HEK293 (cell line): ENCODE data around the gene KCNJ9.

Experiments
- CTCF ChIA-PET: fragments of 350-600 bp; formaldehyde crosslinking; extraction: SDS; loops from one replicate; lab custom pipeline; 2021; ENCODE audit warnings: antibody characterized with exemption; lab: Yijun Ruan, JAX
- POLR2A ChIA-PET: fragments of 300-600 bp; formaldehyde crosslinking; extraction: SDS; loops from one replicate; lab custom pipeline; 2020; ENCODE audit warnings: antibody characterized with exemption, inconsistent platforms; lab: Yijun Ruan, JAX
- H3K27ac ChIP-seq: fragments of 200-500 bp; sonication (Bioruptor generic); 2 replicates; pipeline ENCODE4 v1.5.1; 2014; ENCODE audit warnings: low read depth, low read length, control low read depth, inconsistent platforms; ENCODE audit errors: extremely low read depth
- H3K36me3 ChIP-seq, 2 experiments: fragments of 200-500 bp in 1 of 2; sonication (Bioruptor generic) in 1 of 2; 1 replicate in 1 of 2; 2 replicates in 1 of 2; pipeline ENCODE4 v1.5.1; 2014 to 2017; ENCODE audit warnings: inconsistent platforms in 2 of 2, low read length in 2 of 2; ENCODE audit not compliant: control insufficient read depth in 2 of 2, insufficient read depth in 1 of 2
- H3K4me1 ChIP-seq: fragments of 200-500 bp; sonication (Bioruptor generic); 2 replicates; pipeline ENCODE4 v1.5.1; 2014; ENCODE audit warnings: mild to moderate bottlenecking, low read length, inconsistent platforms; ENCODE audit not compliant: control insufficient read depth, insufficient read depth
- H3K4me3 ChIP-seq: 2 replicates; pipeline ENCODE4 v1.5.1; 2011; ENCODE audit warnings: low read depth, mild to moderate bottlenecking, control low read depth, low read length, moderate library complexity
- H3K9me3 ChIP-seq: fragments of 200-500 bp; sonication (Bioruptor generic); 2 replicates; pipeline ENCODE4 v1.5.1; 2014; ENCODE audit warnings: low read depth, low read length, inconsistent platforms; ENCODE audit not compliant: control insufficient read depth, insufficient read depth
- GLIS2 ChIP-seq: fragments of 450-650 bp; formaldehyde crosslinking; IDR thresholded peaks from 2 replicates; pipeline ENCODE4 v1.5.1; 2016; ENCODE audit warnings: missing biosample characterization, missing genetic modification characterization
- HOXC10 ChIP-seq: sonication (generic); formaldehyde crosslinking; IDR thresholded peaks from 2 replicates; pipeline ENCODE4 v1.8.1; 2023; ENCODE audit warnings: mild to moderate bottlenecking, missing genetic modification reagents
- IKZF3 ChIP-seq: fragments of 450-650 bp; IDR thresholded peaks from 2 replicates; pipeline ENCODE4 v1.5.0; 2018; ENCODE audit warnings: missing biosample characterization, mild to moderate bottlenecking, missing genetic modification characterization, moderate library complexity
- SETDB1 ChIP-seq: IDR thresholded peaks from one replicate; pipeline ENCODE4 v1.6.1; 2017; ENCODE audit warnings: mild to moderate bottlenecking, low read length, moderate library complexity, mixed read lengths; ENCODE audit not compliant: insufficient read length
- SP3 ChIP-seq: fragments of 450-650 bp; formaldehyde crosslinking; IDR thresholded peaks from 2 replicates; pipeline ENCODE4 v1.5.1; 2016; ENCODE audit warnings: missing biosample characterization, missing genetic modification characterization
- SP7 ChIP-seq: fragments of 450-650 bp; formaldehyde crosslinking; IDR thresholded peaks from 2 replicates; pipeline ENCODE4 v1.5.1; 2016; ENCODE audit warnings: missing biosample characterization, missing genetic modification characterization
- ZBTB1 ChIP-seq: fragments of 450-650 bp; formaldehyde crosslinking; IDR thresholded peaks from 2 replicates; pipeline ENCODE4 v1.5.1; 2016; ENCODE audit warnings: missing biosample characterization, missing genetic modification characterization
- ZBTB48 ChIP-seq: fragments of 450-650 bp; formaldehyde crosslinking; IDR thresholded peaks from 2 replicates; pipeline ENCODE4 v1.5.1; 2016; ENCODE audit warnings: missing biosample characterization, missing genetic modification characterization
- ZBTB7A ChIP-seq: fragments of 450-650 bp; formaldehyde crosslinking; IDR thresholded peaks from 2 replicates; pipeline ENCODE4 v1.5.1; 2016; ENCODE audit warnings: low read depth, missing biosample characterization, missing genetic modification characterization
- ZFP3 ChIP-seq: fragments of 450-650 bp; formaldehyde crosslinking; IDR thresholded peaks from 2 replicates; pipeline ENCODE4 v1.5.1; 2016; ENCODE audit warnings: low read depth, missing biosample characterization, missing genetic modification characterization
- ZNF146 ChIP-seq: fragments of 450-650 bp; formaldehyde crosslinking; IDR thresholded peaks from 2 replicates; pipeline ENCODE4 v1.5.1; 2016; ENCODE audit warnings: missing biosample characterization, missing genetic modification characterization
- ZNF155 ChIP-seq: fragments of 450-650 bp; formaldehyde crosslinking; IDR thresholded peaks from 2 replicates; pipeline ENCODE4 v1.5.1; 2016; ENCODE audit warnings: missing biosample characterization, missing genetic modification characterization
- ZNF211 ChIP-seq: fragments of 450-650 bp; formaldehyde crosslinking; IDR thresholded peaks from 2 replicates; pipeline ENCODE4 v1.5.1; 2016; ENCODE audit warnings: low read depth, missing biosample characterization, missing genetic modification characterization
- ZNF311 ChIP-seq: fragments of 450-650 bp; formaldehyde crosslinking; IDR thresholded peaks from 2 replicates; pipeline ENCODE4 v1.5.1; 2017; ENCODE audit warnings: missing biosample characterization, missing genetic modification characterization, borderline replicate concordance
- ZNF416 ChIP-seq: fragments of 450-650 bp; formaldehyde crosslinking; IDR thresholded peaks from 2 replicates; pipeline ENCODE4 v1.5.1; 2016; ENCODE audit warnings: missing biosample characterization, missing genetic modification characterization
- ZNF426 ChIP-seq: fragments of 450-650 bp; formaldehyde crosslinking; IDR thresholded peaks from 2 replicates; pipeline ENCODE4 v1.5.1; 2017; ENCODE audit warnings: missing biosample characterization, missing genetic modification characterization, mild to moderate bottlenecking, inconsistent platforms, moderate library complexity
- ZNF514 ChIP-seq: fragments of 450-650 bp; formaldehyde crosslinking; IDR thresholded peaks from 2 replicates; pipeline ENCODE4 v1.5.1; 2016; ENCODE audit warnings: missing biosample characterization, missing genetic modification characterization
- ZNF521 ChIP-seq: fragments of 450-650 bp; formaldehyde crosslinking; IDR thresholded peaks from 2 replicates; pipeline ENCODE4 v1.5.1; 2017; ENCODE audit warnings: missing biosample characterization, mild to moderate bottlenecking, missing genetic modification characterization
- ZNF600 ChIP-seq: fragments of 450-650 bp; formaldehyde crosslinking; IDR thresholded peaks from 2 replicates; pipeline ENCODE4 v1.5.1; 2016; ENCODE audit warnings: missing biosample characterization, missing genetic modification characterization
- ZNF747 ChIP-seq: fragments of 450-650 bp; formaldehyde crosslinking; IDR thresholded peaks from 2 replicates; pipeline ENCODE4 v1.5.1; 2016; ENCODE audit warnings: missing biosample characterization, missing genetic modification characterization
- ZNF76 ChIP-seq: fragments of 450-650 bp; formaldehyde crosslinking; IDR thresholded peaks from 2 replicates; pipeline ENCODE4; 2016; ENCODE audit warnings: low read depth, missing biosample characterization, missing genetic modification characterization, borderline replicate concordance
- TF ChIP-seq, protein P1 (sequence below): fragments of 450-650 bp; formaldehyde crosslinking; IDR thresholded peaks from 2 replicates; pipeline ENCODE4 v1.5.1; 2017; ENCODE audit warnings: missing biosample characterization, mild to moderate bottlenecking, missing genetic modification characterization, moderate library complexity
- TF ChIP-seq, protein P2 (sequence below): fragments of 450-650 bp; formaldehyde crosslinking; conservative IDR thresholded peaks from 2 replicates; pipeline ENCODE4 v1.5.1; 2016; ENCODE audit warnings: low read depth, missing biosample characterization, missing genetic modification characterization
- TF ChIP-seq, protein P3 (sequence below): sonication (generic); formaldehyde crosslinking; IDR thresholded peaks from 2 replicates; pipeline ENCODE4 v1.8.1; 2022; ENCODE audit warnings: mild to moderate bottlenecking, moderate library complexity, missing genetic modification reagents
- TF ChIP-seq, protein P4 (sequence below): fragments of 450-650 bp; formaldehyde crosslinking; IDR thresholded peaks from 2 replicates; pipeline ENCODE4 v1.5.1; 2016; ENCODE audit warnings: missing biosample characterization, missing genetic modification characterization

Gene KCNJ9

DNA sequence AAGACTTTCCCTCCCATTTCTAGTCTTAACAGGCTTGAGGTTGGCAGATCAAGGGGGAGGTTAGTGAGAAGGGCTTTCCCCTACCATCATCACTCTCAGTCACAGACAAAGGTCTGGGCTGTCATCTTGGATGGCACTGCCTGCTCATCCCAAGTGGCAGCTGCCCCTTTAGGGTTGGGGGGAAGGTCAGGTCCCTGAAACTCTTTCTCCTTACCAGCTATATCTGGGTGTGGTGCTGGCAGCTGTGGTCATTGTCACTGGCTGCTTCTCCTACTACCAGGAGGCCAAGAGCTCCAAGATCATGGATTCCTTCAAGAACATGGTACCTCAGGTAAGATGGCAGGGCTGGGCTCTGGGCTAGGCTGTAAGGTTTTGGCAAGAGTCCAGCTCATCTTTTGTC lies 42.4 kb downstream of the KCNJ9 start:
- CTCF ChIA-PET = interaction anchor here (0.6 to 2.3 kb wide), 7 partner anchors 8 to 111 kb away, joined by 3 to 11 read pairs (median 3); partner anchors contain the start of gene ATP1A2
- no peak overlapping the region for H3K4me3 ChIP-seq
- no peaks in the 10 kb centered on the region for H3K36me3 ChIP-seq
- H3K9me3 ChIP-seq = no peaks in the 10 kb centered on the region
- H3K27ac ChIP-seq = no peak overlapping the region
- POLR2A ChIA-PET = no interaction called here
- no peaks in the 10 kb centered on the region for H3K4me1 ChIP-seq
- TF ChIP-seq ZNF514 (tag by site-specific recombination) (no peak), ZNF416 (no peak), ZNF211 (tag by site-specific recombination) (no peak), ZNF426 (tag by site-specific recombination) (no peak), ZNF521 (tag by site-specific recombination) (no peak), ZFP3 (no peak), ZNF155 (tag by site-specific recombination) (no peak), ZNF600 (no peak), SP3 (tag by site-specific recombination) (no peak), ZBTB48 (tag by site-specific recombination) (no peak), ZNF146 (tag by site-specific recombination) (no peak), SETDB1 (no peak), HOXC10 (CRISPR knock-in tag) (no peak), ZNF311 (tag by site-specific recombination) (no peak), IKZF3 (tag by site-specific recombination) (no peak), ZBTB7A (tag by site-specific recombination) (no peak), ZNF747 (no peak), ZBTB1 (tag by site-specific recombination) (no peak)
- TF ChIP-seq, protein P1, sequence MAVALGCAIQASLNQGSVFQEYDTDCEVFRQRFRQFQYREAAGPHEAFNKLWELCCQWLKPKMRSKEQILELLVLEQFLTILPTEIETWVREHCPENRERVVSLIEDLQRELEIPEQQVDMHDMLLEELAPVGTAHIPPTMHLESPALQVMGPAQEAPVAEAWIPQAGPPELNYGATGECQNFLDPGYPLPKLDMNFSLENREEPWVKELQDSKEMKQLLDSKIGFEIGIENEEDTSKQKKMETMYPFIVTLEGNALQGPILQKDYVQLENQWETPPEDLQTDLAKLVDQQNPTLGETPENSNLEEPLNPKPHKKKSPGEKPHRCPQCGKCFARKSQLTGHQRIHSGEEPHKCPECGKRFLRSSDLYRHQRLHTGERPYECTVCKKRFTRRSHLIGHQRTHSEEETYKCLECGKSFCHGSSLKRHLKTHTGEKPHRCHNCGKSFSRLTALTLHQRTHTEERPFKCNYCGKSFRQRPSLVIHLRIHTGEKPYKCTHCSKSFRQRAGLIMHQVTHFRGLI (tag by site-specific recombination) = no peak
- TF ChIP-seq, protein P2, sequence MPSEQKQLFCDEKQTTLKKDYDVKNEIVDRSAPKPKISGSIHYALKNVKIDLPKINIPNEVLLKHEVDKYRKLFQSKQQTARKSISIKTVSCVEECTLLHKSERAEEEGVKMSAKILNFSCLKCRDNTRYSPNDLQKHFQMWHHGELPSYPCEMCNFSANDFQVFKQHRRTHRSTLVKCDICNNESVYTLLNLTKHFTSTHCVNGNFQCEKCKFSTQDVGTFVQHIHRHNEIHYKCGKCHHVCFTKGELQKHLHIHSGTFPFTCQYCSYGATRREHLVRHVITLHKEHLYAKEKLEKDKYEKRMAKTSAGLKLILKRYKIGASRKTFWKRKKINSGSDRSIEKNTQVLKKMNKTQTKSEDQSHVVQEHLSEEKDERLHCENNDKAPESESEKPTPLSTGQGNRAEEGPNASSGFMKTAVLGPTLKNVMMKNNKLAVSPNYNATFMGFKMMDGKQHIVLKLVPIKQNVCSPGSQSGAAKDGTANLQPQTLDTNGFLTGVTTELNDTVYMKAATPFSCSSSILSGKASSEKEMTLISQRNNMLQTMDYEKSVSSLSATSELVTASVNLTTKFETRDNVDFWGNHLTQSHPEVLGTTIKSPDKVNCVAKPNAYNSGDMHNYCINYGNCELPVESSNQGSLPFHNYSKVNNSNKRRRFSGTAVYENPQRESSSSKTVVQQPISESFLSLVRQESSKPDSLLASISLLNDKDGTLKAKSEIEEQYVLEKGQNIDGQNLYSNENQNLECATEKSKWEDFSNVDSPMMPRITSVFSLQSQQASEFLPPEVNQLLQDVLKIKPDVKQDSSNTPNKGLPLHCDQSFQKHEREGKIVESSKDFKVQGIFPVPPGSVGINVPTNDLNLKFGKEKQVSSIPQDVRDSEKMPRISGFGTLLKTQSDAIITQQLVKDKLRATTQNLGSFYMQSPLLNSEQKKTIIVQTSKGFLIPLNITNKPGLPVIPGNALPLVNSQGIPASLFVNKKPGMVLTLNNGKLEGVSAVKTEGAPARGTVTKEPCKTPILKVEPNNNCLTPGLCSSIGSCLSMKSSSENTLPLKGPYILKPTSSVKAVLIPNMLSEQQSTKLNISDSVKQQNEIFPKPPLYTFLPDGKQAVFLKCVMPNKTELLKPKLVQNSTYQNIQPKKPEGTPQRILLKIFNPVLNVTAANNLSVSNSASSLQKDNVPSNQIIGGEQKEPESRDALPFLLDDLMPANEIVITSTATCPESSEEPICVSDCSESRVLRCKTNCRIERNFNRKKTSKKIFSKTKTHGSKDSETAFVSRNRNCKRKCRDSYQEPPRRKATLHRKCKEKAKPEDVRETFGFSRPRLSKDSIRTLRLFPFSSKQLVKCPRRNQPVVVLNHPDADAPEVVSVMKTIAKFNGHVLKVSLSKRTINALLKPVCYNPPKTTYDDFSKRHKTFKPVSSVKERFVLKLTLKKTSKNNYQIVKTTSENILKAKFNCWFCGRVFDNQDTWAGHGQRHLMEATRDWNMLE = no peak

DNA sequence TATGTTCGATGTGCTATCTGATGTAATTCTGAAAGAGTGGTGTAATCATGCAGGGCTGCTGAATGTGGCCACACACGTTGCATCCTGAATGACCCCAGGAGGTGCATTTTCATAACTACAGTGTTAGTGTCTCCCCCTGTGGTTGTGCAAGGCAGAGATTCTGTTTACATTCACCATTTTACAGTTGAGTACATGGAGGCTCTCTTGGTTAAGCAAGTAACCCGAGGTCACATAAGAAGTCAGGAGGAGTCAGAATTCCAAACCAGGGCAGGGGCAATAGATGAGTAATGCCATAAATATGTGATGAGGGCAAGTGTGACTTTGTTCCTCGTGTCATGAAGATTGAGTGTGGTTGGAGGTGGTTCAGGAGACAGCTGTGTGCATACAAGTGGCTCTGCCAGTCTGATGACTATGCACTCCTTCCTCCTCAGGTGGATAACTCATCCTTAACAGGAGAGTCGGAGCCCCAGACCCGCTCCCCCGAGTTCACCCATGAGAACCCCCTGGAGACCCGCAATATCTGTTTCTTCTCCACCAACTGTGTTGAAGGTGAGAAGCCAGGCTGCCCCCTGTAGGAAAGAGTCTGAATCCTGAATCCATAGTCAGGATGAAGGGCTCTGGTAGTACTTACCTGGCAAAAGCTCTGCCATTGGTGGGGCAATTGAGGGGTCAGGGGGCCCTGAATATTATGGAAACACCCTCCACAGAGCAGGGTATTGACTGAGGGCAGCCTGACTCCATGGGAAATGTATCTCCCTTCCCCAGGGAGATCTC lies 43.6 kb downstream of the KCNJ9 start:
- Histone ChIP-seq H3K36me3 (no peaks in the 10 kb centered on the region), H3K27ac (no peak overlapping the region), H3K4me1 (no peaks in the 10 kb centered on the region), H3K4me3 (no peak overlapping the region), H3K9me3 (no peaks in the 10 kb centered on the region)
- ChIA-PET CTCF (interaction anchor here (0.5 to 2.5 kb wide), 8 partner anchors 13 to 130 kb away, joined by 3 to 11 read pairs (median 4); no protein-coding TSS in a partner anchor), POLR2A (no interaction called here)
- TF ChIP-seq ZNF76 (no peak), GLIS2 (tag by site-specific recombination) (peak; percentile 11; the same call in 1 of the 2 replicates), SP7 (peak; percentile 20; the same call in 1 of the 2 replicates)
- TF ChIP-seq, protein P1 (tag by site-specific recombination) = no peak
- TF ChIP-seq, protein P3, sequence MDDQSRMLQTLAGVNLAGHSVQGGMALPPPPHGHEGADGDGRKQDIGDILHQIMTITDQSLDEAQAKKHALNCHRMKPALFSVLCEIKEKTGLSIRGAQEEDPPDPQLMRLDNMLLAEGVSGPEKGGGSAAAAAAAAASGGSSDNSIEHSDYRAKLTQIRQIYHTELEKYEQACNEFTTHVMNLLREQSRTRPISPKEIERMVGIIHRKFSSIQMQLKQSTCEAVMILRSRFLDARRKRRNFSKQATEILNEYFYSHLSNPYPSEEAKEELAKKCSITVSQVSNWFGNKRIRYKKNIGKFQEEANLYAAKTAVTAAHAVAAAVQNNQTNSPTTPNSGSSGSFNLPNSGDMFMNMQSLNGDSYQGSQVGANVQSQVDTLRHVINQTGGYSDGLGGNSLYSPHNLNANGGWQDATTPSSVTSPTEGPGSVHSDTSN = no peak
- TF ChIP-seq, protein P4, sequence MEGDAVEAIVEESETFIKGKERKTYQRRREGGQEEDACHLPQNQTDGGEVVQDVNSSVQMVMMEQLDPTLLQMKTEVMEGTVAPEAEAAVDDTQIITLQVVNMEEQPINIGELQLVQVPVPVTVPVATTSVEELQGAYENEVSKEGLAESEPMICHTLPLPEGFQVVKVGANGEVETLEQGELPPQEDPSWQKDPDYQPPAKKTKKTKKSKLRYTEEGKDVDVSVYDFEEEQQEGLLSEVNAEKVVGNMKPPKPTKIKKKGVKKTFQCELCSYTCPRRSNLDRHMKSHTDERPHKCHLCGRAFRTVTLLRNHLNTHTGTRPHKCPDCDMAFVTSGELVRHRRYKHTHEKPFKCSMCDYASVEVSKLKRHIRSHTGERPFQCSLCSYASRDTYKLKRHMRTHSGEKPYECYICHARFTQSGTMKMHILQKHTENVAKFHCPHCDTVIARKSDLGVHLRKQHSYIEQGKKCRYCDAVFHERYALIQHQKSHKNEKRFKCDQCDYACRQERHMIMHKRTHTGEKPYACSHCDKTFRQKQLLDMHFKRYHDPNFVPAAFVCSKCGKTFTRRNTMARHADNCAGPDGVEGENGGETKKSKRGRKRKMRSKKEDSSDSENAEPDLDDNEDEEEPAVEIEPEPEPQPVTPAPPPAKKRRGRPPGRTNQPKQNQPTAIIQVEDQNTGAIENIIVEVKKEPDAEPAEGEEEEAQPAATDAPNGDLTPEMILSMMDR (tag by site-specific recombination) = no peak
